CD14-positive monocyte (primary cell): Measurements from ENCODE around the gene STARD13. TPM values are rescaled to one million over a fixed set of nuclear protein-coding genes. Genes with fewer than 3 reads are reported as not detected.

Source experiments
- DNase-seq, 3 donors: peaks; one replicate each; pipeline ENCODE4 v3.0.0-alpha.2; 2011 to 2022
- H2AFZ ChIP-seq: 2 replicates; pipeline ENCODE4 v1.6.0; 2012; ENCODE audit warnings: mild to moderate bottlenecking, low read depth, low read length, inconsistent platforms; ENCODE audit not compliant: insufficient read depth, poor library complexity, severe bottlenecking
- H3K27ac ChIP-seq, 2 donors: 1 replicate in 1 of 2; 2 replicates in 1 of 2; pipeline ENCODE4 v1.5.1; 2012 to 2013; ENCODE audit warnings: low read length in 2 of 2, control low read depth in 1 of 2, inconsistent platforms in 1 of 2, low read depth in 1 of 2, mild to moderate bottlenecking in 1 of 2
- H3K27me3 ChIP-seq, 2 donors: one replicate each; pipeline versions ENCODE4 v1.6.0 to v1.6.1; 2011 to 2013; ENCODE audit warnings: low read length in 2 of 2; ENCODE audit not compliant: control insufficient read depth in 2 of 2, insufficient read depth in 2 of 2
- H3K36me3 ChIP-seq, 2 donors: replicated peaks in 1 of 2; 1 replicate in 1 of 2; 2 replicates in 1 of 2; pipeline versions ENCODE4 v1.5.1 to v1.6.1; 2012 to 2013; ENCODE audit warnings: low read length in 2 of 2, control low read depth in 1 of 2, inconsistent platforms in 1 of 2, mild to moderate bottlenecking in 1 of 2; ENCODE audit not compliant: insufficient read depth in 2 of 2, control insufficient read depth in 1 of 2
- H3K4me1 ChIP-seq, 2 donors: 1 replicate in 1 of 2; 2 replicates in 1 of 2; pipeline versions ENCODE4 v1.5.1 to v1.6.1; 2012 to 2013; ENCODE audit warnings: low read length in 2 of 2, control low read depth in 1 of 2, inconsistent platforms in 1 of 2, mild to moderate bottlenecking in 1 of 2, moderate library complexity in 1 of 2; ENCODE audit not compliant: insufficient read depth in 2 of 2, control insufficient read depth in 1 of 2
- H3K4me2 ChIP-seq: replicated peaks from 2 replicates; pipeline ENCODE3; 2012; ENCODE audit warnings: low read length, moderate library complexity, mild to moderate bottlenecking; ENCODE audit not compliant: poor library complexity, severe bottlenecking; ENCODE audit errors: extremely low read depth
- H3K4me3 ChIP-seq, 3 experiments: fragments of 200-600 bp in 1 of 3; sonication (generic) in 1 of 3; replicated peaks in 1 of 3; 1 replicate in 2 of 3; 2 replicates in 1 of 3; pipeline ENCODE4 v1.5.1; 2011 to 2013; ENCODE audit warnings: low read length in 3 of 3, mild to moderate bottlenecking in 3 of 3, control low read depth in 2 of 3, low read depth in 2 of 3, inconsistent platforms in 1 of 3, moderate library complexity in 1 of 3
- H3K79me2 ChIP-seq: 2 replicates; pipeline ENCODE4 v1.6.0; 2012; ENCODE audit warnings: mild to moderate bottlenecking, control low read depth, inconsistent platforms, low read length, moderate library complexity; ENCODE audit not compliant: insufficient read depth
- H3K9ac ChIP-seq: 2 replicates; pipeline ENCODE4 v1.6.0; 2017; ENCODE audit warnings: low read length, mild to moderate bottlenecking; ENCODE audit not compliant: insufficient read depth, poor library complexity, severe bottlenecking
- H3K9me3 ChIP-seq, 2 donors: replicated peaks in 1 of 2; 1 replicate in 1 of 2; 2 replicates in 1 of 2; pipeline versions ENCODE4 v1.5.1 to v1.6.1; 2012 to 2013; ENCODE audit warnings: low read length in 2 of 2, control low read depth in 1 of 2; ENCODE audit not compliant: control insufficient read depth in 1 of 2, insufficient read depth in 1 of 2
- H4K20me1 ChIP-seq: 2 replicates; pipeline ENCODE4 v1.6.0; 2012; ENCODE audit warnings: mild to moderate bottlenecking, low read length, control low read depth, moderate library complexity; ENCODE audit not compliant: insufficient read depth
- H3K27ac Mint-ChIP-seq, 7 donors: one replicate each; pipeline ENCODE4 v1.8.0; 2020; ENCODE audit warnings: mild to moderate bottlenecking in 7 of 7, mixed read lengths in 7 of 7, moderate library complexity in 6 of 7, inconsistent platforms in 2 of 7
- H3K27me3 Mint-ChIP-seq, 3 donors: one replicate each; pipeline ENCODE4 v1.8.0; 2021 to 2022; ENCODE audit warnings: low read depth in 3 of 3, mild to moderate bottlenecking in 3 of 3, mixed read lengths in 3 of 3, moderate library complexity in 3 of 3, inconsistent platforms in 1 of 3
- H3K36me3 Mint-ChIP-seq, 2 donors: one replicate each; pipeline ENCODE4 v1.8.0; 2020; ENCODE audit warnings: mixed read lengths in 2 of 2, inconsistent platforms in 1 of 2, mild to moderate bottlenecking in 1 of 2
- H3K4me1 Mint-ChIP-seq: one replicate; pipeline ENCODE4 v1.8.0; 2020; ENCODE audit warnings: mild to moderate bottlenecking, mixed read lengths
- H3K4me3 Mint-ChIP-seq, 2 donors: one replicate each; pipeline ENCODE4 v1.8.0; 2020; ENCODE audit warnings: mild to moderate bottlenecking in 2 of 2, mixed read lengths in 2 of 2, moderate library complexity in 1 of 2
- H3K9me3 Mint-ChIP-seq, 7 donors: one replicate each; pipeline ENCODE4 v1.8.0; 2020 to 2022; ENCODE audit warnings: mixed read lengths in 7 of 7, mild to moderate bottlenecking in 6 of 7, moderate library complexity in 6 of 7, inconsistent platforms in 2 of 7
- WGBS: methylation state at CpG from one replicate; pipeline ENCODE4 v1.1.5; 2013; ENCODE audit warnings: missing lambda C conversion rate; ENCODE audit not compliant: insufficient coverage; 5-methylcytosine and 5-hydroxymethylcytosine counted together
- intact Hi-C, 2 donors: fragments of 100-400 bp; cut with micrococcal nuclease; formaldehyde crosslinking; loops; one replicate each; pipeline versions ENCODE4 v1.15.0 to v1.15.1; 2023
- polyA plus RNA-seq, 3 donors: library from polyadenylated mRNA; depleted of rRNA in 1 of 3; unstranded in 2 of 3; stranded (reverse) in 1 of 3; fragments of 300-500 nt in 2 of 3; fragments of >200 nt in 1 of 3; fragmentation: Illumina TruSeq in 2 of 3; gene quantifications; 1 replicate in 2 of 3; 2 replicates in 1 of 3; pipeline ENCODE4 v1.2.3, GENCODE V29; 2012 to 2021
- TF ChIP-seq, protein P1 (sequence below): fragments of 200-600 bp; IDR thresholded peaks from one replicate; pipeline ENCODE4 v1.8.0; 2022; ENCODE audit warnings: antibody characterized with exemption, mild to moderate bottlenecking

Gene STARD13
- polyA plus RNA-seq, 3 donors = 0.37 to 0.69 (median 0.60) TPM

DNA sequence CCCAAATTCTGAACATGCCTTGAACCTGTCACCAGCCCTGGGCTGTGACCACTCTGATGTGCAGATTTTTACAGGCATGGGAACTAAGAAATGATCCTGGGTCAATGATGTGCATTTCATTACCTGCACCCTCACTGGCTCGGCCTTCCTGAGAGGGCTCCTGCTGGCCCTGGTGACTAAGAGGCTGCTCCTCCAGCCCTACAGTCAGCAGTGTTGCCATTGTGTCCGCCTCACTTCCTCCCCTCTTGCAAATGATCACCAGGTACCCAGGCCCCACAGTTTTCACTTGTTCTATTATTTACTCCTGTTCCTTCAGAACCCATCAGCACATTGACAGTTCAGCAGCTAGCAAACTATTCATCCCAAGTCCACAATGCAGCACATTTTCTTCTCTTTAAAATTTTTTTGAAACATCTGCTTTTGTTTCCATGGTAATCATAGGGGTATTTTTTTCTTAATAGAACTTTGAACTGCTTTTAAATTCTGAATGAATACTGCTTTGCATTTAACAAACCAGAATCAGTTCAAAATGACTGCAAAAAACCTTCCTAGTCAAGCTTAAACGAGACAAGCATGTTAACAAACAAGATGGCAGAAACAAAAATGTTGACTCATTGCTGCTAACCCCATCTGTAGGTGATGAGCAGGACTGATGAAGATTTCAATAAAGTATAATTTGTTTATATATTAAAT, 29.3 kb downstream of the STARD13 start:
- TF ChIP-seq, protein P1, sequence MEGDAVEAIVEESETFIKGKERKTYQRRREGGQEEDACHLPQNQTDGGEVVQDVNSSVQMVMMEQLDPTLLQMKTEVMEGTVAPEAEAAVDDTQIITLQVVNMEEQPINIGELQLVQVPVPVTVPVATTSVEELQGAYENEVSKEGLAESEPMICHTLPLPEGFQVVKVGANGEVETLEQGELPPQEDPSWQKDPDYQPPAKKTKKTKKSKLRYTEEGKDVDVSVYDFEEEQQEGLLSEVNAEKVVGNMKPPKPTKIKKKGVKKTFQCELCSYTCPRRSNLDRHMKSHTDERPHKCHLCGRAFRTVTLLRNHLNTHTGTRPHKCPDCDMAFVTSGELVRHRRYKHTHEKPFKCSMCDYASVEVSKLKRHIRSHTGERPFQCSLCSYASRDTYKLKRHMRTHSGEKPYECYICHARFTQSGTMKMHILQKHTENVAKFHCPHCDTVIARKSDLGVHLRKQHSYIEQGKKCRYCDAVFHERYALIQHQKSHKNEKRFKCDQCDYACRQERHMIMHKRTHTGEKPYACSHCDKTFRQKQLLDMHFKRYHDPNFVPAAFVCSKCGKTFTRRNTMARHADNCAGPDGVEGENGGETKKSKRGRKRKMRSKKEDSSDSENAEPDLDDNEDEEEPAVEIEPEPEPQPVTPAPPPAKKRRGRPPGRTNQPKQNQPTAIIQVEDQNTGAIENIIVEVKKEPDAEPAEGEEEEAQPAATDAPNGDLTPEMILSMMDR = no peak
- intact Hi-C loops = no loop called here
- no peak for DNase-seq
- no peak overlapping the region for H2AFZ ChIP-seq
- WGBS = 100% methylated on average over 2 of the region's 3 CpGs
- no peak overlapping the region for H3K4me3 ChIP-seq
- no peak overlapping the region for H3K27ac Mint-ChIP-seq
- peaks cover 0 to 7% (median 0%) of the 10 kb centered on the region in 7 donors for H3K9me3 Mint-ChIP-seq
- H3K9ac ChIP-seq = no peak overlapping the region
- no peaks in the 10 kb centered on the region for H4K20me1 ChIP-seq
- no peaks in the 10 kb centered on the region for H3K9me3 ChIP-seq
- no peaks in the 10 kb centered on the region for H3K27me3 ChIP-seq
- H3K27me3 Mint-ChIP-seq = no peaks in the 10 kb centered on the region
- peaks cover 10% of the 10 kb centered on the region for H3K4me1 Mint-ChIP-seq
- H3K36me3 Mint-ChIP-seq = no peaks in the 10 kb centered on the region
- no peaks in the 10 kb centered on the region for H3K79me2 ChIP-seq
- H3K4me1 ChIP-seq = peaks cover 0 to under 1% of the 10 kb centered on the region in 2 donors
- no peaks in the 10 kb centered on the region for H3K36me3 ChIP-seq
- H3K4me2 ChIP-seq = no peak overlapping the region
- H3K4me3 Mint-ChIP-seq = no peak overlapping the region
- H3K27ac ChIP-seq = no peak overlapping the region

DNA sequence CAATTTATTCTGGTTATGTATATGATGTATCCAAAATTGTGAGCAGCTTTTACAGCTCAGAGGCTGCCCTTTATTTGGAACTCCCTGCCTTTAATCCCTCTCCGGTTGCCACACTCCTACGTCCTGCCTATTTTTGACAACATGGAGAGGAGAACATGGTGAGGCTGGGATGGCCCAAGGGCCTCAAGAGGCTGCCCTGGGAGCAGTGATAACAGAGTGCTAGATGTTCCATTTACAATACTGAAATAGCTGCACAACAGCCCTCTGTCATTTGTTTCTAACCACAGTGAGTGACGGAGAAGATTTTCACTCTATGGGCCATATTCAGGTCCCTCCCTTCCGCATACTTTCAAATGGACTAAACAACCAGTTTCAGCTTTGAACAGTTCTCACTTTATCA, 33.4 kb downstream of the STARD13 start:
- Histone ChIP-seq H3K79me2 (no peaks in the 10 kb centered on the region), H4K20me1 (no peaks in the 10 kb centered on the region), H3K4me1 (peaks cover 0 to 4% of the 10 kb centered on the region in 2 donors), H3K27ac (no peak overlapping the region), H3K9ac (no peak overlapping the region), H3K4me2 (no peak overlapping the region), H3K4me3 (no peak overlapping the region), H2AFZ (no peak overlapping the region), H3K36me3 (no peaks in the 10 kb centered on the region), H3K9me3 (no peaks in the 10 kb centered on the region), H3K27me3 (no peaks in the 10 kb centered on the region)
- H3K4me1 Mint-ChIP-seq = peaks cover 11% of the 10 kb centered on the region
- peaks cover 0 to 7% (median 0%) of the 10 kb centered on the region in 7 donors for H3K9me3 Mint-ChIP-seq
- DNase-seq = no peak
- intact Hi-C loops = no loop called here
- no peaks in the 10 kb centered on the region for H3K36me3 Mint-ChIP-seq
- TF ChIP-seq, protein P1 = no peak
- peaks cover 0 to 1% (median 0%) of the 10 kb centered on the region in 3 donors for H3K27me3 Mint-ChIP-seq
- no peak overlapping the region for H3K4me3 Mint-ChIP-seq
- H3K27ac Mint-ChIP-seq = no peak overlapping the region
- 93% methylated on average over 2 of the region's 4 CpGs for WGBS
